GM12878 (cell line): ENCODE data around the gene HDAC9.

Source experiments
- BCL3 ChIP-seq: IDR thresholded peaks from 2 replicates; pipeline ENCODE4 v1.6.1; 2011; ENCODE audit warnings: borderline replicate concordance, low read depth, mild to moderate bottlenecking, moderate library complexity, low read length; ENCODE audit not compliant: insufficient read depth, poor library complexity, severe bottlenecking
- CTCF ChIP-seq, 3 experiments: IDR thresholded peaks in 2 of 3; conservative IDR thresholded peaks in 1 of 3; 2 replicates each; pipeline ENCODE4 v1.5.1; 2011; ENCODE audit warnings: low read depth in 3 of 3, low read length in 3 of 3, mild to moderate bottlenecking in 3 of 3, control low read depth in 2 of 3, moderate library complexity in 2 of 3, inconsistent platforms in 1 of 3, mixed read lengths in 1 of 3; ENCODE audit not compliant: control insufficient read depth in 2 of 3, insufficient read depth in 1 of 3; ENCODE audit errors: extremely low read depth in 1 of 3
- EZH2 ChIP-seq: IDR thresholded peaks from 2 replicates; pipeline ENCODE4 v1.6.1; 2012; ENCODE audit warnings: low read depth, mild to moderate bottlenecking, control low read depth, inconsistent platforms, low read length, borderline replicate concordance; ENCODE audit not compliant: control insufficient read depth
- REST ChIP-seq: IDR thresholded peaks from 2 replicates; pipeline ENCODE4 v1.6.1; 2012; ENCODE audit warnings: mild to moderate bottlenecking, low read depth, low read length
- SRF ChIP-seq, 2 experiments: IDR thresholded peaks; 2 replicates each; pipeline ENCODE4 v1.6.1; 2011; ENCODE audit warnings: low read depth in 2 of 2, low read length in 2 of 2, mild to moderate bottlenecking in 1 of 2, moderate library complexity in 1 of 2

GRCh38 chr7:18468795-18469194 is 26.8 kb upstream of the HDAC9 start:
- TF ChIP-seq BCL3 (no peak), SRF (IDR thresholded peaks at IDR 0.05; ENCODE audit: low read depth in 2 of 2, low read length in 2 of 2) (no peak), EZH2 (no peak), CTCF (IDR thresholded peaks at IDR 0.05 in 2 of 3, conservative IDR thresholded peaks at IDR 0.05 in 1 of 3; ENCODE audit: control insufficient read depth in 2 of 3, extremely low read depth in 1 of 3, insufficient read depth in 1 of 3, low read depth in 3 of 3, low read length in 3 of 3) (no peak), REST (no peak)
